PC-3 (cell line): Measurements from ENCODE around the gene MSH3. TPM values are rescaled to one million over a fixed set of nuclear protein-coding genes. Genes with fewer than 3 reads are reported as not detected.
"Not testable (repeated sequence)": the region's sequence is repeated elsewhere in the genome, so short reads cannot be mapped to it uniquely, and the experiment has no call there.

Experiments used
- ATAC-seq: fragments of 200-7000 bp; cut with Tn5 transposase; 2 replicates; pipeline ENCODE4 v1.9.1; 2020; ENCODE audit warnings: mild to moderate bottlenecking, moderate library complexity
- BruUV-seq: library from RNA; stranded (reverse); fragments of 400-500 nt; replicated peaks from 2 replicates; lab custom pipeline; 2021; lab: Mats Ljungman, UMichigan
- CTCF ChIA-PET: fragments of 300-600 bp; sonication (Branson Sonifier 250); formaldehyde crosslinking; loops from one replicate; lab custom pipeline; 2022; ENCODE audit warnings: antibody characterized with exemption; lab: Charles Lee
- POLR2A ChIA-PET: fragments of 300-600 bp; sonication (Branson Sonifier 250); formaldehyde crosslinking; loops from one replicate; lab custom pipeline; 2022; ENCODE audit warnings: antibody characterized with exemption; ENCODE audit not compliant: unreplicated experiment; lab: Charles Lee
- DNase-seq: peaks from one replicate; pipeline ENCODE4 v3.0.0-alpha.2; 2015
- H2AFZ ChIP-seq: fragments of 300-600 bp; sonication (generic); 2 replicates; pipeline ENCODE4 v1.6.0; 2016; ENCODE audit warnings: antibody characterized with exemption, low read length
- H3F3A ChIP-seq: fragments of 300-600 bp; sonication (generic); one replicate; pipeline ENCODE4 v1.6.0; 2017; ENCODE audit warnings: antibody characterized with exemption, low read length, control low read depth, mild to moderate bottlenecking; ENCODE audit not compliant: unreplicated experiment
- H3K27ac ChIP-seq: fragments of 300-600 bp; sonication (generic); 2 replicates; pipeline ENCODE4 v1.5.1; 2016; ENCODE audit warnings: mild to moderate bottlenecking, low read length
- H3K27me3 ChIP-seq: fragments of 300-600 bp; sonication (generic); 2 replicates; pipeline ENCODE4 v1.6.1; 2016; ENCODE audit warnings: low read length, mixed read lengths
- H3K36me3 ChIP-seq: fragments of 300-600 bp; sonication (generic); 2 replicates; pipeline ENCODE4 v1.6.1; 2016; ENCODE audit warnings: low read depth, mixed run types, low read length, mixed read lengths
- H3K4me1 ChIP-seq: fragments of 300-600 bp; sonication (generic); 2 replicates; pipeline ENCODE4 v1.5.1; 2016; ENCODE audit warnings: low read length; ENCODE audit not compliant: insufficient read depth
- H3K4me2 ChIP-seq: fragments of 300-600 bp; sonication (generic); 2 replicates; pipeline ENCODE4 v1.6.0; 2016; ENCODE audit warnings: low read length
- H3K4me3 ChIP-seq: fragments of 300-600 bp; sonication (generic); 2 replicates; pipeline ENCODE4 v1.5.1; 2016; ENCODE audit warnings: mild to moderate bottlenecking, low read length, mixed read lengths
- H3K79me2 ChIP-seq: fragments of 300-600 bp; sonication (generic); 2 replicates; pipeline ENCODE4 v1.6.1; 2017; ENCODE audit warnings: low read length, mixed read lengths
- H3K9ac ChIP-seq: fragments of 300-600 bp; sonication (generic); 2 replicates; pipeline ENCODE4 v1.6.0; 2016; ENCODE audit warnings: mild to moderate bottlenecking, low read length
- H3K9me2 ChIP-seq: fragments of 300-600 bp; sonication (generic); replicated peaks from 2 replicates; pipeline ENCODE4 v1.6.1; 2016; ENCODE audit warnings: mixed run types, low read length, mixed read lengths
- H3K9me3 ChIP-seq: fragments of 300-600 bp; sonication (generic); 2 replicates; pipeline ENCODE4 v1.6.1; 2016; ENCODE audit warnings: low read length, mixed read lengths
- H4K20me1 ChIP-seq: fragments of 300-600 bp; sonication (generic); 2 replicates; pipeline ENCODE4 v1.6.1; 2016; ENCODE audit warnings: low read length, mixed read lengths
- CTCF ChIP-seq: fragments of 300-600 bp; sonication (generic); conservative IDR thresholded peaks from 2 replicates; pipeline ENCODE4 v1.5.1; 2017; ENCODE audit warnings: antibody characterized with exemption, low read depth, mild to moderate bottlenecking, low read length
- EZH2 ChIP-seq: fragments of 300-600 bp; sonication (generic); IDR thresholded peaks from one replicate; pipeline ENCODE4 v1.6.1; 2017; ENCODE audit warnings: antibody characterized with exemption, mild to moderate bottlenecking, low read length; ENCODE audit not compliant: unreplicated experiment
- EZH2phosphoT487 ChIP-seq: fragments of 300-600 bp; sonication (generic); IDR thresholded peaks from 2 replicates; pipeline ENCODE4 v1.6.1; 2018; ENCODE audit warnings: mild to moderate bottlenecking, antibody characterized with exemption, low read length, borderline replicate concordance
- intact Hi-C: fragments of 100-400 bp; cut with micrococcal nuclease; formaldehyde crosslinking; loops from 2 replicates; pipeline ENCODE4 v1.9.0; 2023
- total RNA-seq: library from RNA; depleted of rRNA; stranded (reverse); fragments of >200 nt; gene quantifications from 2 replicates; pipeline ENCODE4 v1.2.3, GENCODE V29; 2014

The MSH3 gene
- total RNA-seq, 1 experiment from 2014 or later, result 9.0 TPM

DNA sequence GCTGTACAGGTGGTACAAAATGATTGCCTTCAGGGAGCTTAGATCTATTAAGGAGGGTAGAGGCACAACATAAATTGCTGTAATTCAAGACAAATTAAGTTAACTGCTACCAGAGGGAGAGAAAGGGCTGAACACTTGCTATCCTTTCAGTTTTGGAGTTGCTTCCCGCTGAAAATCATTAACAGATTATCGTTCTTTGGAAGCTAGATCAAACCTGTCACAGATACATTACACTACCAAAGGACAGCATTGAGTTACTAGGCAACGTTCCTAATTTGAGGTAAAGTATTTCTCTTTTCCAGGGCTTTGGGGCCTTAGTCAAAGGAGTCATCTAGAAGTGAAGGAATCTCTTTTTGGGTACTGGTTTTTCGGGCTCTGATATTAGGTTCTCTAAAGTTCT lies 85.0 kb downstream of the MSH3 start:
- Histone ChIP-seq H3K27ac (no peak overlapping the region), H3K4me3 (no peak overlapping the region), H3K9me3 (no peaks in the 10 kb centered on the region), H3K9me2 (no peaks in the 10 kb centered on the region), H3K4me2 (no peak overlapping the region), H3K9ac (no peak overlapping the region), H3K4me1 (peaks cover 12% of the 10 kb centered on the region), H3K36me3 (peaks cover 4% of the 10 kb centered on the region; the same call in 1 of the 2 replicates), H4K20me1 (no peaks in the 10 kb centered on the region), H3F3A (no peaks in the 10 kb centered on the region), H2AFZ (no peak overlapping the region), H3K27me3 (no peaks in the 10 kb centered on the region), H3K79me2 (no peaks in the 10 kb centered on the region)
- ChIA-PET POLR2A (interaction anchor here (0.6 kb wide), 1 partner anchor 247 kb away, joined by 3 read pairs; no protein-coding TSS in a partner anchor), CTCF (no interaction called here)
- no TSS peak for BruUV-seq
- TF ChIP-seq CTCF (no peak), EZH2 (no peak), EZH2phosphoT487 (no peak)
- DNase-seq, result no peak
- intact Hi-C loops, result no loop called here
- no peak for ATAC-seq

DNA sequence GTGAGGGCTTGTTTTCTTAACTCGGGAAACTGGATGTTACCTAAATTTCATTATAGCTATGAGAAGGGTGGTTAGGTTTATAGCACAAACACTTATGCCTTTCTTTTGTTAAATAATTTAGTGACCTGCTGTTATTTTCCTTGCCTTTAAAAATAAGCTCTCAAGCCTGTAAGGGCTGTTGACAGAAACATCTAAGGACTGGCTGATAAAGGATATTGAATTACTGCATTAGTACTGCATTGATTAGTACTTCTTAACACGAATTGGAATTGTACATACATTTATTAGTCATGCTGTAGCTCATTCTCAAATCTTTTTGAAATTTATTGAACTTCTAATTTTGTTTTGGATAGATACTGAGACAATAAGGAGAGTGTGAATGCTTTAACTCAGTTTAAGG lies 85.4 kb downstream of the MSH3 start:
- CTCF ChIA-PET, result no interaction called here
- intact Hi-C loops, result no loop called here

GRCh38 chr5:80740488-80740887 lies 86.0 kb downstream of the MSH3 start:
- H3F3A ChIP-seq, H3K4me2 ChIP-seq, H2AFZ ChIP-seq, H3K27ac ChIP-seq, CTCF ChIA-PET, DNase-seq, H3K4me3 ChIP-seq, ATAC-seq, H4K20me1 ChIP-seq, H3K9me2 ChIP-seq, H3K9me3 ChIP-seq, intact Hi-C loops, H3K9ac ChIP-seq, H3K36me3 ChIP-seq, BruUV-seq, H3K27me3 ChIP-seq, H3K79me2 ChIP-seq: not testable (repeated sequence)
- POLR2A ChIA-PET, result interaction anchor here (0.6 kb wide), 1 partner anchor 201 kb away, joined by 4 read pairs; no protein-coding TSS in a partner anchor
- peaks cover 19% of the 10 kb centered on the region for H3K4me1 ChIP-seq

More for the DNA sequence above, 85.4 kb downstream of the MSH3 start:
- H3K36me3 ChIP-seq, result peaks cover 4% of the 10 kb centered on the region; the same call in 1 of the 2 replicates
- no peaks in the 10 kb centered on the region for H3K27me3 ChIP-seq
- no peaks in the 10 kb centered on the region for H4K20me1 ChIP-seq
- no peak overlapping the region for H3K4me3 ChIP-seq
- H2AFZ ChIP-seq, result no peak overlapping the region
- no peak overlapping the region for H3K27ac ChIP-seq
- H3F3A ChIP-seq, result no peaks in the 10 kb centered on the region
- H3K9me3 ChIP-seq, result no peaks in the 10 kb centered on the region
- no peak for DNase-seq
- no peak overlapping the region for H3K9ac ChIP-seq
- no peaks in the 10 kb centered on the region for H3K9me2 ChIP-seq
- H3K79me2 ChIP-seq, result no peaks in the 10 kb centered on the region
- H3K4me2 ChIP-seq, result no peak overlapping the region
- no peak for TF ChIP-seq CTCF
- no peak for TF ChIP-seq EZH2phosphoT487
- TF ChIP-seq EZH2, result no peak
- H3K4me1 ChIP-seq, result peaks cover 13% of the 10 kb centered on the region
- POLR2A ChIA-PET, result no interaction called here
- ATAC-seq, result no peak
- BruUV-seq, result no TSS peak
